HG03139 (cell line): ENCODE measurements around the gene ABCB8.
A peak's percentile ranks its signal among the peaks of the same experiment; 100 is the strongest.

ENCODE experiments used
- ATAC-seq: cut with Tn5 transposase; IDR thresholded peaks from one replicate; pipeline ENCODE4 v1.9.1; 2021; ENCODE audit not compliant: unreplicated experiment

The ABCB8 gene

GRCh38 chr7:151028131-151028947, at the start of gene ABCB8:
Gene ABCB8, plus strand, starts transcription at chr7:151028450. Its CDS starts 66 bp downstream, at chr7:151028516.
- ATAC-seq = peak; percentile 92

GRCh38 chr7:150979713-150980390, 48.4 kb upstream of the ABCB8 start:
- no peak for ATAC-seq

GRCh38 chr7:150980663-150981062, 47.6 kb upstream of the ABCB8 start:
- no peak for ATAC-seq

GRCh38 chr7:150981644-150982043, 46.6 kb upstream of the ABCB8 start:
- no peak for ATAC-seq

- no peak for ATAC-seq
Measured at GRCh38 chr7:150982351-150982750, 45.9 kb upstream of the ABCB8 start.

GRCh38 chr7:150983893-150984368, 44.3 kb upstream of the ABCB8 start:
- ATAC-seq = no peak

- no peak for ATAC-seq
Measured at GRCh38 chr7:150986099-150986512, 42.1 kb upstream of the ABCB8 start.

GRCh38 chr7:150986556-150986955, 41.7 kb upstream of the ABCB8 start:
- no peak for ATAC-seq

- no peak for ATAC-seq
Measured at GRCh38 chr7:150988230-150989226, 39.7 kb upstream of the ABCB8 start.

- ATAC-seq = no peak
Measured at GRCh38 chr7:150989456-150989855, 38.8 kb upstream of the ABCB8 start.

- no peak for ATAC-seq
Measured at GRCh38 chr7:150990416-150991186, 37.6 kb upstream of the ABCB8 start, which contains the start of gene NOS3. Gene NOS3, plus strand, starts transcription at chr7:150991017. Its CDS starts 2,787 bp downstream, at chr7:150993804.

GRCh38 chr7:150992051-150992640, 36.1 kb upstream of the ABCB8 start:
- no peak for ATAC-seq

- no peak for ATAC-seq
Measured at GRCh38 chr7:150992833-150993302, 35.4 kb upstream of the ABCB8 start.

GRCh38 chr7:150993511-150993910, 34.7 kb upstream of the ABCB8 start:
- no peak for ATAC-seq

- no peak for ATAC-seq
Measured at GRCh38 chr7:150994141-150994837, 34.0 kb upstream of the ABCB8 start.

GRCh38 chr7:150994838-150995510, 33.3 kb upstream of the ABCB8 start:
- no peak for ATAC-seq

GRCh38 chr7:150996376-150997074, 31.7 kb upstream of the ABCB8 start:
- ATAC-seq = no peak

GRCh38 chr7:150997075-150997511, 31.2 kb upstream of the ABCB8 start:
- no peak for ATAC-seq
